Fibroblast of mammary gland (primary cell): ENCODE results near the gene ERLEC1.
"Not testable (repeated sequence)": the region's sequence is repeated elsewhere in the genome, so short reads cannot be mapped to it uniquely, and the experiment has no call there.

Experiments used
- DNase-seq: peaks from one replicate; pipeline ENCODE4 v3.0.0-alpha.2; 2010; ENCODE audit warnings: low read depth
- H3K4me3 ChIP-seq: 2 replicates; pipeline ENCODE4 v1.5.1; 2011; ENCODE audit warnings: low read depth, mild to moderate bottlenecking, low read length, moderate library complexity; ENCODE audit not compliant: control insufficient read depth
- TF ChIP-seq, protein P1 (sequence below): conservative IDR thresholded peaks from 2 replicates; pipeline ENCODE4 v1.5.1; 2011; ENCODE audit warnings: low read depth, low read length, inconsistent platforms; ENCODE audit not compliant: control insufficient read depth, insufficient read depth

The ERLEC1 gene

DNA sequence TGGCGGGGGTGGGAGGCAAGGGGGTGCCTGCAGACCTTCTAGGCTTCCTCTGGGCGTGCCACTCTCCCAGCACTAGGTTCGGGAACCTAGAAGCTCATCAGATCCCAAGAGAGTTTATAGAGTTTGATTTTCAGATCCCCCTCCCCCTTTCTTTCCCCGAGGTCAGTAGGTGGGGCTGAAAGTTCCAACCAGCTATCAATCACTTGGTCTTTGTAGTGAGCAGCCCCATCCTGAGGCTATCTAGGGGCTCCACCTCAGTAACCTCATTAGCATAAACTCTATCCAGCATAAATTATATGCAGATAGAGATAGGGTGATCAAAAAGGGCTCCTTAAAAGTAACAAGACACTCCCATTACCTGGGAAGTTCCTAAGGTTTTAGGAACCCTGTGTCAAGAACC lies 32.8 kb downstream of the ERLEC1 start:
- H3K4me3 ChIP-seq = no peak overlapping the region
- no peak for DNase-seq
- TF ChIP-seq, protein P1, sequence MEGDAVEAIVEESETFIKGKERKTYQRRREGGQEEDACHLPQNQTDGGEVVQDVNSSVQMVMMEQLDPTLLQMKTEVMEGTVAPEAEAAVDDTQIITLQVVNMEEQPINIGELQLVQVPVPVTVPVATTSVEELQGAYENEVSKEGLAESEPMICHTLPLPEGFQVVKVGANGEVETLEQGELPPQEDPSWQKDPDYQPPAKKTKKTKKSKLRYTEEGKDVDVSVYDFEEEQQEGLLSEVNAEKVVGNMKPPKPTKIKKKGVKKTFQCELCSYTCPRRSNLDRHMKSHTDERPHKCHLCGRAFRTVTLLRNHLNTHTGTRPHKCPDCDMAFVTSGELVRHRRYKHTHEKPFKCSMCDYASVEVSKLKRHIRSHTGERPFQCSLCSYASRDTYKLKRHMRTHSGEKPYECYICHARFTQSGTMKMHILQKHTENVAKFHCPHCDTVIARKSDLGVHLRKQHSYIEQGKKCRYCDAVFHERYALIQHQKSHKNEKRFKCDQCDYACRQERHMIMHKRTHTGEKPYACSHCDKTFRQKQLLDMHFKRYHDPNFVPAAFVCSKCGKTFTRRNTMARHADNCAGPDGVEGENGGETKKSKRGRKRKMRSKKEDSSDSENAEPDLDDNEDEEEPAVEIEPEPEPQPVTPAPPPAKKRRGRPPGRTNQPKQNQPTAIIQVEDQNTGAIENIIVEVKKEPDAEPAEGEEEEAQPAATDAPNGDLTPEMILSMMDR = no peak

DNA sequence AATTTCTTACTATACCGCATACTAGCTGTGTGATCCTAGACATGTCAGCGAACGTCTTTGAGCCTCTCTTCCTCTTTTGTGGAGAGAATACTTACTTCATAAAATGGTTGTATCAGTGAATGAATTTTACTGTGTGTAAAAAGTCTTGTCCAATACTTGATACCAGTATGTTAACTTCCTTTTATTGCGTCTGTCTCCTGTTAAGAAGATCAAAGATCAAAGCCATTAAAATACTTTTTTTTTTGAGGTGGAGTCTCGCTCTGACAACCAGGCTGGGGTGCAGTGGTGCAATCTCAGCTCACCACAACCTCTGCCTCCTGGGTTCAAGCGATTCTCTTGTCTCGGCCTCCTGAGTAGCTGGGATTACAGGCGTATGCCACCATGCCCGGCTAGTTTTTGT lies 33.2 kb downstream of the ERLEC1 start:
- TF ChIP-seq, protein P1 = no peak
- no peak for DNase-seq
- no peak overlapping the region for H3K4me3 ChIP-seq

DNA sequence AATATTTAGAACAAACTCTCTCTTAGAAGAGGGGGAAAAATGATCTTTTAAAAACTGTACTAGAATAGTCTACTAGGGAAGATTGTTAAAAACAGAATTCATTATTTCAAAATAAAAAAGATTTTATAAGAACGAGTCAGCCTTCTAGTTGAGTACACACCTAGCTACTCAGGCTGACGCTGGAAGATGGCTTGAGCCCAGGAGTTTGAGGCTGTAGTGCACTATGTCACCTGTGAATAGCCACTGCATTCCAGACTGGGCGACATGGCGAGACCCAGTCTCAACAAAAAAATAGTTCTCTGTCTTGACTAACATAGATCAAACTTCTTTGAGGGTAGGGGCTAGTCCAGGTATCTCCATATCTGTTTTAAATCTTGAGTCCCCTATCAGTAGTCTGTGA lies 33.9 kb downstream of the ERLEC1 start:
- no peak overlapping the region for H3K4me3 ChIP-seq
- DNase-seq = no peak
- TF ChIP-seq, protein P1 = no peak

DNA sequence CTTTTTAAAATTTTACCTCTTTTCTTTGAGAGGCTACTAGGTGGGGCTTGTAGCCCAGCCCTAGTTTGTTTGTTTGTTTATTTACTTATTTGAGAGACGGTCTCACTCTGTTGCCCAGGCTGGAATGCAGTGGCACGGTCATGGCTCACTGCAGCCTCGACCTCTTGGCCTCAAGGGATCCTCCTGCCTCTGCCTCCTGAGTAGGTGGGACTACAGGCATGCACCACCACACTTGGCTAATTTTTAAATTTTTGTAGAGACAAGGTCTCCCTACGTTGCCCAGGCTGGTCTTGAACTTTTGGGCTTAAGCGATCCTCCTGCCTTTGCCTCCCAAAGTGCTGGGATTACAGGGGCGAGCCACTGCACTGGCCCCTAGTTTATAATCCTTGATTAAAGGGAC lies 35.0 kb downstream of the ERLEC1 start:
- H3K4me3 ChIP-seq = no peak overlapping the region
- TF ChIP-seq, protein P1 = no peak
- DNase-seq = no peak

DNA sequence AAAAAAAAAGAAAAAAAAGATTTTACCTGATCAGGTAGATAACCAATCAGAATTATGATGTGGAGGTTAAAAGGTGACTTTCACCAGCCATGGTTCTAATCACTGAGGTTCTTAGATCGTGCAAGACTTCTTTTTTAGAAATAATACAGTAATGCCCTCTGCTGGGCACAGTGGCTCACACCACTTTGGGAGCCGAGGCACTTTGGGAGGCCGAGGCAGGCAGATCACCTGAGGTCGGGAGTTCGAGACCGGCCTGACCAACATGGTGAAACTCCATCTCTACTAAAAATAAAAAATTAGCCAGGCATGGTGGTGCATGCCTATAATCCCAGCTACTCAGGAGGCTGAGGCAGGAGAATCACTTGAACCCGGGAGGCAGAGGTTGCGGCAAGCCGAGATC lies 36.8 kb downstream of the ERLEC1 start:
- DNase-seq = peak; percentile 16

DNA sequence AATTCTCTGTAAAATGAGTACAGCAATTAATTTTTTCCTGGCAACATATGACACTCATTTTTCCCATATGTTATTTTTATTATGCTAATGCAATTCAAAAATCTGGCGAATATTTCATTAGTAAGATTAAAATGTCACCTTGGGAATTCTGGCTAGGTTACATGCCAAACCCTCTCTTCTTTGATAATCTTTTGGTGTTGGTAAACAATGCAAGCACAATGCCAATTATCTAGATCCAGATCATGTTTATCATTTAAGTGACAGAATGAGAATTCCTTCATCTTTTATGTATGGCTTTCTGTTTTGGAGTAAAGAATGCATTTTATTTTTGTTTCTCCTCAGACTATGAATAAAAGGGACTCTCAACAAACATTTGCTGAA lies 39.2 kb downstream of the ERLEC1 start:
- H3K4me3 ChIP-seq = no peak overlapping the region
- no peak for DNase-seq

More for the DNA sequence above, 36.8 kb downstream of the ERLEC1 start:
- H3K4me3 ChIP-seq = not testable (repeated sequence)

DNA sequence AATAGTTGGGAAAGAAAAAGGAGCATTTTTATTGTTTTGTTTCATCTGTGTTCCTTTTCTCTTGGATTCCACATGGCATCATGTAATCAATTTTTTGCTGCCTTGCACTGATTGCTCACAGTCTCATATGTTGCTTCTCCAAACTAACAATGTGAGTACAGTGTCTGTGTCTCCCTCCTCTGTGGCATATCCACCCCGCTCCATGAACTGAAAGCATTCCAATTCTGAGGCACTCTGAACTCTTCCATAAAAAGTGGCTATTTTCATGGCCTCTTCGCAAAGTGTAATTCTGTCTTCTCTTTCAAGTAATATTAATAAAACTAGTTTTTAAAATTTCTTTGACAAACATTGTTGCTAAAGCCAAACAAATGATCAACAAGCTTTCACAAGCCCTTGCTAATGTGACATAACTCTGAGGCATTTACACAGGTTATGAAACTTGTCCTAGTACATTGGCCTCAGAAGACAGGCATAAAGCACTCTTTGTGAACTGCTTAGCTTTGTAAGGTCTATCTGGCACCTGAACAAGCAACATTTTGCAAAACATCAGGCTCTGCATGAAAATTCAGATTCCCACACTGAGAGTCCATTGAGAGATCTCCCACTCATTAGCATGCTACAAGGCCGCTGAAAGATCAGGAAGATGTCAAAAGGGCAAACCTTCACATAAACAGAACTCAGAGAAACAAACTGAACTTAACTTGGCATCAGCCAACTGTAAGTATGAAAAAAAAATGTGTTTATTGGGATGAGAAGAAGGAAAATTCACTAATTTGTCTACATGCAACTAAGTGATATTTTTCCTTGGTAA lies 39.9 kb downstream of the ERLEC1 start:
- TF ChIP-seq, protein P1 = no peak
- H3K4me3 ChIP-seq = no peak overlapping the region
- peak; percentile 19 for DNase-seq

More for the DNA sequence above, 39.2 kb downstream of the ERLEC1 start:
- TF ChIP-seq, protein P1 = no peak
